DMS 273 (cell line): ENCODE data around the gene ETV4.
"Not testable (repeated sequence)": the region's sequence is repeated elsewhere in the genome, so short reads cannot be mapped to it uniquely, and the experiment has no call there.

Source experiments
- DNase-seq: peaks from one replicate; lab custom pipeline; 2025; ENCODE audit not compliant: unreplicated experiment; lab: John Stamatoyannopoulos, UW

ETV4 gene

DNA sequence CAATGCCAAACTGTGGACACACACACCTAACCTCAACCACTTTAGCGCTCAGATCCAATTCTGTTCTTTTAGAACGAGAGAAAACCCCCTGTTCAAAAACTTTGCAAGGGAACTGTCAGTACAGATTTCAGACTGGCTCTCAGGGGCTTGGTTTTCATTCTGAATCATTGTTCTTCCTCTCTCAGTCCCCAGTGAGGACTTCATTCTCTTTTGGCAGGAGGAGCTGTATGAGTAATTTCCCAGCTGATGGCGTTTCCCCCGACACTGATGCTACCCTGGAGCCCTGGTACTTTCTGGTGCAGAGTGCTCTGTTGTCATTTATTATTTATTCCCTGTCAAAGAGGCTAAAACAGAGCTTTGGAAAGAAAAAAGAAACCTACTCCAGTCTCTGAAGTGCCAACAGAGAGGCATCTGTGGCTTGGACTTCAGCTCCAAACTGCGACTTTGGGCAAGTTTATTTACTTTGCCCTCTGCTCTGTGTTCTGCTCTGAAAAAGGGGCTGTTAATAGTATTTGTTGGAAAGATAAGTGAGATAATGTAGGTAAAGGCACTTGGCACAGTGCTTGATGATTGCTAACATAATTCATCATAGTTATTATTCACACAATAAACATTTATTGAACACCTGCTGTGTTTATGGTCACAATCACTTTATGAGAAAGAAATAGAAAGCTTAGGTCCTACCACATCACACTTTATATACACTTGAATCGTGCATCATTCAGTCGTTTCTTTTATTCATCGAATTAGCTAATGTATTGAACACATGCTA, 28.3 kb downstream of the ETV4 start:
- DNase-seq: no peak

DNA sequence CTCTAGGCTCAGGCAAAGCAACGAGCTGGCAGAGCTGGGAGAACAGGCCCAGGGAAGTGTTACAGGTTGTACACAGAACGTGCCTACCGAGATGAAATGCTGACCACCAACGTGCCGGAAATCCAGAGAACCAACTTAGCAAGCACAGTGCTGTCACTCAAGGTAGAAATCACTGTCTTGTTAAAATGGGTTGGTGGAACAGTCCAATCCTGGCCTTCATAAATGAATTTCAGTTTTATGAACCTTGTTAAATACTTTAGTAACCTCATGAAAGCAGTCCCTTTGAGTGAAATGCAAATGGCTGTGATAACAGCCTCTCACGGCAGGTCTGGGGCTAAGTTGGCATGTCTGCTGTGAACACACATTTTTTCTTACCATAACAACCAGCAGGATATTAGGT, 29.0 kb downstream of the ETV4 start:
- DNase-seq: no peak

DNA sequence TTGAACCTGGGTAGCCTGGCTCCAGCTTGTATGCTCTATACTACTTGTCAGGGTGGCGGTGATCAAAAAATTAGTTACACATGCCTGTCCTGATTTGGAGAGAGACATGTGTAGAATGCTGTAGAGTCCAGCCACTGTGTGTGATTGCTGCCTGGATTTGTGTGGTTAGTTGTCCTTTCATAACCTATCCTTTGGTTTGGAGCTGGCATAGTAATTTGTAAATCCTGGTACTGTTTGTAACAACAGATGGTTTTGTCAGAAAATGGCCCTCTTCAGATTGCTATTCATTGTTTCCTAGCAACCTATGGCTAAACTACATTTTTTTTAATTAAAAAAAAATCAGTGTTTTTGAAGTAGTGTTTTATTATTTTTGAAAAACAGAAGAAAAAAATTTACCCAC, 30.5 kb downstream of the ETV4 start:
- DNase-seq: no peak

DNA sequence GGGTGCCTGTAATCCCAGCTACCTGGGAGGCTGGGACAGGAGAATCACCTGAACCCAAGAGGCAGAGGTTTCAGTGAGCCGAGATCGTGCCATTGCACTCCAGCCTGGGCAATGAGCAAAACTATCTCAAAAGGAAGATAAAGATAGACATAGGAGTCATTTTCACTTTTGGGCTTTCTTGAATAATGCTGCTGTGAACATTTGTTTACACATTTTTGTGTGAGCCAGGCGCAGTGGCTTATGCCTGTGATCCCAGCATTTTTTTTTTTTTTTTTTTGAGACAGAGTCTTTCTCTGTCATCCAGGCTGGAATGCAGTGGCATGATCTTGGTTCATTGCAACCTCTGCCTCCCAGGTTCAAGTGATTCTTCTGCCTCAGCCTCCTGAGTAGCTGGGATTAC, 34.9 kb downstream of the ETV4 start:
- not testable (repeated sequence) for DNase-seq

DNA sequence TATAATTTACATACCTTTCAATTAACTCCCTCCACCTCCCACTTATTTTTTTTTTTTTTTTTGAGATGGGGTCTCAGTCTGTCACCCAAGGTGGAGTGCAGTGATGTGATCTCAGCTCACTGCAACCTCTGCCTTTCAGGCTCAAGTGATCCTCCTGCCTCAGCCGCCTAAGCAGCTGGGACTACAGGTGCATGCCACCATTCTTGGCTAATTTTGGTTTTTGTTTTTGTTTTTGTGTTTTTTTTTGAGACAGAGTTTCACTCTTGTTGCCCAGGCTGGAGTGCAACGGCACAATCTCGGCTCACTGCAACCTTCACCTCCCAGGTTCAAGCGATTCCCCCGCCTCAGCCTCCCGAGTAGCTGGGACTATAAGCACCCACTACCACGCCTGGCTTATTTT, 36.7 kb downstream of the ETV4 start:
- DNase-seq: not testable (repeated sequence)

DNA sequence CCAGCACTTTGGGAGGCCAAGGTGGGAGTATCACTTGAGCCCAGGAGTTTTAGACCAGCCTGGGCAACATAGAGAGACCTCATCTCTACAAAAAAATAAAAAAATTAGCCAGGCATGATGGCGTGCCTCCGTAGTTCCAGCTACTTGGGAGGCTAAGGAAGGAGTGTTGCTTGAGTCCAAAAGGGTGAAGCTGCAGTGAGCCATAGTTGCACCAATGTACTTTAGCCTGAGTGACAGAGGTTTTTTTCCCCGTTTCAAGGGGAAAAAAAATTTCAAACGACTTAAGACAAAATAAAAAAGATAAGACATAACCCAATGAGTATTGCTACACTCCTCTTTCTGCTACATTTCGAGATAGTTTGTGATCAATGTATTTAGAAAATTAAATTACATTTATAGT, 55.5 kb downstream of the ETV4 start:
- no peak for DNase-seq

DNA sequence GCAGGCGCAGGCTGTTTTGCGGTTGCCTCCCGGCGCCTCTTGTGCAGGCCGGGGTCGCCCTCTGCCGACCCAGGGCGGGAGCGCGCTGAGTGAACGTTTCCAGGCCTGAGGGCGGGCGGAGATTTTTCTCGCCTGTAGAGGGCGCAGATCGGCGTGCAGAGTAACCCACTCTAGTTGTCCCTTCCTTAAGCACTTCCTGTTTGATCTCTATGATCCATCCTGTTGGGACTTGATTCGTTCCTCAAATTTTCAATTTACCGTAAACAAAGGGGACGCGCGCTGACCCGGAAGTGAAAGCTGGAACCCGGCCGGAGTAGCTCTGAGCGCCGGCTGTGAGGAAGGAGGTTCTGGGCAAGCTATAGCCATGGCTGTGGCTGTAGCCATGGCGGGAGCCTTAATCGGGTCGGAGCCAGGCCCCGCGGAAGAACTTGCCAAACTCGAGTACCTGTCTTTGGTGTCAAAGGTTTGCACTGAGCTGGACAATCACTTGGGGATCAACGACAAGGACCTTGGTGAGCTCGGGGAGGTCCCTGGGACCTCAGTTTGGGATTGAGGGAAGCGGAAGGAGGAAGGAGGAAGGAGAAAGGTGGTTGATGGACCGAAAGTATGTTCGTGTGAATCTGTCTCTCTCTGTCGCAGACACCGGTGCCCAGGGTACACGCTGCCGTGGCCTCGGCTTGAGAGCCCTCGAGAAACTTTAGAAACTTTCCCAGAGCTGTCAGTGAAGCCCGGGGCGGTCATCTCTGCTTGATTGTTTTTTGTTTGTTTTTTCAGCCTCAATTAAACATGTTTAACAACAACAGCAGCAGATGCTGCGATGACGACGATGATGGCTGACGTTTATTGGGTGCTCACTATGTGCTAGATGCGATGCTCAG, 62.2 kb downstream of the ETV4 start, which contains the start of gene DHX8:
Gene DHX8 (plus strand): TSS at position 302 of the 878 bp plus-strand sequence. CDS start 63 bp downstream, at position 365.
- peak; percentile 99 for DNase-seq

DNA sequence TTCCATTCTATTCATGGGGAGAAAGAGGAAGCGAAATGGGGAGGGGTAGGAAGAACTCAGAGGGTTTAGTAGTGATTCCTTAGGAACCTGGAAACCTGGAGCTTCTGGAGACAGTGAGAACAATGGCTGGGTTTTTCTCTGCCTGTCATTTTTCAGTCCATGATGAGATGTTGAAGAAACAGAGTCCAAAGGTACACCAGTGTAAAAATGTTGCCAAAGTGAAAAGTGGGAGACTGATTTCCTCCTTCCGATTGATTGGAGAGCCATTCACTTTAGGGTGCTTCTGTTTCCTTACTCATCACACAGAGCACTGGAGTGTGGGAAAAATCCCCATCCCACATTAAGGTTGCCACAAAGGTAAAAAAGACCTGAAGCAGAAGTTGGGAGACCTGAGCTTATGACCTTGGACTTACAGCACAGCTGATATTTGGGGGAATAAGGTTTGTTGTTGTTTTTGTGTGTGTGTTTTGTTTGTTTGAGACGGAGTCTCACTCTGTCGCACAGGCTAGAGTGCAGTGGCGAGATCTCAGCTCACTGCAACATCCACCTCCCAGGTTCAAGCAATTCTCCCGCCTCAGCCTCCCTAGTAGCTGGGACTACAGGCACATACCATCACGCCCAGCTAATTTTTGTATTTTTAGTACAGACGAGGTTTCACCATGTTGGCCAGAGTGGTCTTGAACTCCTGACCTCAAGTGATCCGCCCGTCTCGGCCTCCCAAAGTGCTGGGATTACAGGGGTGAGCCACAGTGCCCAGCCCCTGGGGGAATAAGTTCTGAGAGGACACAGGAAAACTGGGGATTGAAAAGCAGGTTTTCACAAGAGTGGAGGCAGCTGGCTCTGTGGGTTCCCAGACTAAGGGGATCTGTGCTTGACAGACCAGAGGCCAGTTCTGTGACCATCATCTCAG, 63.8 kb downstream of the ETV4 start:
- DNase-seq: no peak

DNA sequence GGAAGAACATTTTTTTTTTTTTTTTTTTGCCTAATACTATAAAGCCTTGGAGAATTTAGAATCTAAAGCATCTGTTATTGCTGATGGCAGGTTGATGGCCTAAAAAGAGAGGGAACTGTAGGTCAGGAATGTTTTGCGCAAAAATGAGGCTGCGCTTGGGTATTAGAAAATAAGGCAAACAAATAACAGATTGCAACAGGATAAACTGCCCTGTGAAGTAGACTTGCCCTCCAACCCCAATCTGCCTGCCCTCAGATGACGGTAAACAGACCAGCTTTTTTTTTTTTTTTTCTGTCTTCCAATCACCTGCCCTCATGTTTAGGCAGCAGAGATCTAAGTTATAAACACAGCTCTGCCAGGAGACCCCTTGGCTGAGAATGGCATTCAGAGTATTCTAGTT, 66.2 kb downstream of the ETV4 start:
- peak; percentile 74 for DNase-seq
